NCI-H2029 treated with DMSO at 0.1 percent for 48 hours (cell line): Measurements from ENCODE around the gene MRPL51.
"Not testable (repeated sequence)": the region's sequence is repeated elsewhere in the genome, so short reads cannot be mapped to it uniquely, and the experiment has no call there.

ENCODE experiments used
- DNase-seq: peaks from one replicate; lab custom pipeline; 2025; lab: John Stamatoyannopoulos, UW

Gene MRPL51

GRCh38 chr12:6488240-6488639, 4.8 kb downstream of the MRPL51 start:
- no peak for DNase-seq

GRCh38 chr12:6478416-6478815, 14.6 kb downstream of the MRPL51 start:
- no peak for DNase-seq

GRCh38 chr12:6477601-6478377, 15.3 kb downstream of the MRPL51 start:
- not testable (repeated sequence) for DNase-seq

GRCh38 chr12:6476489-6476888, 16.6 kb downstream of the MRPL51 start:
- DNase-seq = no peak

- DNase-seq = not testable (repeated sequence)
Measured at GRCh38 chr12:6475233-6475975, 17.7 kb downstream of the MRPL51 start.

GRCh38 chr12:6472491-6472890, 20.6 kb downstream of the MRPL51 start:
- DNase-seq = no peak

- DNase-seq = no peak
Measured at GRCh38 chr12:6471989-6472360, 21.1 kb downstream of the MRPL51 start.

GRCh38 chr12:6470375-6471163, 22.5 kb downstream of the MRPL51 start, which contains the start of gene VAMP1:
Gene VAMP1, minus strand, starts transcription at chr12:6470677. Its CDS starts 146 bp downstream, at chr12:6470531.
- peak; percentile 89 for DNase-seq

GRCh38 chr12:6469609-6470374, 23.3 kb downstream of the MRPL51 start:
- DNase-seq = no peak

- no peak for DNase-seq
Measured at GRCh38 chr12:6469092-6469491, 24.0 kb downstream of the MRPL51 start.

- no peak for DNase-seq
Measured at GRCh38 chr12:6468283-6468575, 24.8 kb downstream of the MRPL51 start.

- DNase-seq = not testable (repeated sequence)
Measured at GRCh38 chr12:6467571-6468282, 25.3 kb downstream of the MRPL51 start.

GRCh38 chr12:6466751-6467150, 26.3 kb downstream of the MRPL51 start:
- not testable (repeated sequence) for DNase-seq

- no peak for DNase-seq
Measured at GRCh38 chr12:6466184-6466573, 26.9 kb downstream of the MRPL51 start.

- DNase-seq = peak; percentile 66
Measured at GRCh38 chr12:6465467-6466183, 27.4 kb downstream of the MRPL51 start.

- no peak for DNase-seq
Measured at GRCh38 chr12:6464531-6464930, 28.5 kb downstream of the MRPL51 start.

GRCh38 chr12:6463858-6464257, 29.2 kb downstream of the MRPL51 start:
- no peak for DNase-seq

- no peak for DNase-seq
Measured at GRCh38 chr12:6463216-6463615, 29.8 kb downstream of the MRPL51 start.

- no peak for DNase-seq
Measured at GRCh38 chr12:6462234-6462995, 30.6 kb downstream of the MRPL51 start.
